Activated naive CD4-positive, alpha-beta T cell treated with anti-CD3 and anti-CD28 coated beads for 36 hours (primary cell): ENCODE data around the gene ETFBKMT. TPM values are rescaled to one million over a fixed set of nuclear protein-coding genes. Genes with fewer than 3 reads are reported as not detected.

Source experiments
- CTCF ChIA-PET: fragments of 350-600 bp; sonication (Branson Sonifier 250); formaldehyde crosslinking; loops from one replicate; lab custom pipeline; 2021; ENCODE audit warnings: antibody characterized with exemption; lab: Charles Lee
- DNase-seq: peaks from one replicate; pipeline ENCODE4 v3.0.0-alpha.2; 2020
- H3K27ac Mint-ChIP-seq: one replicate; pipeline ENCODE4 v1.8.0; 2021; ENCODE audit warnings: mild to moderate bottlenecking, mixed read lengths
- H3K27me3 Mint-ChIP-seq: one replicate; pipeline ENCODE4 v1.8.0; 2021; ENCODE audit warnings: low read depth, mixed read lengths
- H3K36me3 Mint-ChIP-seq: one replicate; pipeline ENCODE4 v1.8.0; 2021; ENCODE audit warnings: low read depth, mixed read lengths
- H3K4me1 Mint-ChIP-seq: one replicate; pipeline ENCODE4 v1.8.0; 2021; ENCODE audit warnings: low read depth, mixed read lengths
- H3K4me3 Mint-ChIP-seq: one replicate; pipeline ENCODE4 v1.8.0; 2021; ENCODE audit warnings: mild to moderate bottlenecking, moderate library complexity, mixed read lengths
- H3K9me3 Mint-ChIP-seq: one replicate; pipeline ENCODE4 v1.8.0; 2021; ENCODE audit warnings: mixed read lengths
- intact Hi-C: fragments of 100-400 bp; cut with micrococcal nuclease; formaldehyde crosslinking; loops from one replicate; pipeline ENCODE4 v1.15.1; 2023
- total RNA-seq, 2 experiments: library from RNA; stranded (reverse); gene quantifications; one replicate each; pipeline ENCODE4 v1.2.3, GENCODE V29; 2021

Gene ETFBKMT
- total RNA-seq, 2 experiments from 2014 or later: 0.91 to 1.2 TPM

- Mint-ChIP-seq H3K4me3 (no peak overlapping the region), H3K4me1 (peaks cover 4% of the 10 kb centered on the region), H3K27me3 (no peaks in the 10 kb centered on the region), H3K36me3 (no peaks in the 10 kb centered on the region), H3K27ac (no peak overlapping the region), H3K9me3 (no peaks in the 10 kb centered on the region)
- CTCF ChIA-PET: interaction anchor here (4.1 kb wide), 1 partner anchor 230 kb away, joined by 46 read pairs; no protein-coding TSS in a partner anchor
- DNase-seq: no peak
- intact Hi-C loops: no loop called here
These were observed 26.0 kb upstream of the ETFBKMT start for GRCh38 chr12:31633464-31633863.

DNA sequence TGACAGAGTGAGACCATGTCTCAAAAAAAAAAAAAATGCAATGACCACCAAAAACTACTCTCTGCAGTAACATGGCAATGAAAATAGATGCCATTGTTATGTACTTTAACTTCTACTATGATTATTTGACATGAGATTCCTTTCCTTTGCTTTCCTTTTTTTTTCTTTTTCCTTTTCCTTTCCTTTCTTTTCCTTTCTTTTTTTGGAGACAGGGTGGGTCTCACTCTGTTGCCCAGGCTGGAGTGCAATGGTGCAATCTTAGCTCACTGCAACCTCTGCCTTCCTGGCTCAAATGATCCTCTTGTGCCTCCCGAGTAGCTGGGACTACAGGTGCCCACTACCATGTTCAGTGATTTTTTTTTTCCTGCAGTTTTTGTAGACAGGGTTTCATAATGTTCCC, 24.9 kb upstream of the ETFBKMT start:
- Mint-ChIP-seq H3K27ac (no peak overlapping the region), H3K4me3 (no peak overlapping the region)
- CTCF ChIA-PET: interaction anchor here (0.6 to 4.1 kb wide), 4 partner anchors 160 to 243 kb away, joined by 3 to 46 read pairs (median 5); no protein-coding TSS in a partner anchor

DNA sequence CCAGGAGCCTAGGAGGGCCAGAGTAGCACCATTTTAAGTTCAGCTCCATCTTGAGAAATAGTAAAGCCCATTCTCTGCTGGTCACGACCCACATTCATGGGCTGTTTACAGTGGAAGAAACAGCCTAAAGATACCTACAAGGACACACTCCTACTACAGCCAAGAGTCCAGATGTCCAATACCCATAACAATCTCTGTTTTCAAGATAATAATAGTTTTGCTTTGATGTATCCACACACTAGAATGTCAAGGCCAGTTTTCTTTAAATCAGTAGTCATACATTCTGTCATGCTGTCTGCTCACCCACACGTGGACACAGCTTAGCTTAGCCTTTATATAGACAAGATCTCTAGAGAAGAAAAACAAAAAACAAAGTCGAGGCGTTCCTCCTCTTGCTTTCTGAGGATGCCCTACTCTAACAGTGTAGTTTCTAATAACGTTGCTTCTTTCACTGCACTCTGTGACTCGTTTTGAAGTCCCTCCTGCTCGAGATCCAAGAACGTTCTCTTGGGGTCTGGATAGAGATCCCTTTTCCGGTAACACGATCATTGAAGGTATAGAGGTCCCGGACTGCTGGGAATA, 17.9 kb upstream of the ETFBKMT start:
- Mint-ChIP-seq H3K4me1 (peaks cover under 1% of the 10 kb centered on the region), H3K9me3 (no peaks in the 10 kb centered on the region), H3K4me3 (no peak overlapping the region), H3K36me3 (no peaks in the 10 kb centered on the region), H3K27ac (no peak overlapping the region), H3K27me3 (no peaks in the 10 kb centered on the region)
- no peak for DNase-seq
- intact Hi-C loops: no loop called here
- CTCF ChIA-PET: no interaction called here

More for the DNA sequence above, 24.9 kb upstream of the ETFBKMT start:
- Mint-ChIP-seq H3K4me1 (peaks cover 4% of the 10 kb centered on the region), H3K27me3 (no peaks in the 10 kb centered on the region), H3K36me3 (no peaks in the 10 kb centered on the region), H3K9me3 (no peaks in the 10 kb centered on the region)
- DNase-seq: no peak
- intact Hi-C loops: no loop called here

DNA sequence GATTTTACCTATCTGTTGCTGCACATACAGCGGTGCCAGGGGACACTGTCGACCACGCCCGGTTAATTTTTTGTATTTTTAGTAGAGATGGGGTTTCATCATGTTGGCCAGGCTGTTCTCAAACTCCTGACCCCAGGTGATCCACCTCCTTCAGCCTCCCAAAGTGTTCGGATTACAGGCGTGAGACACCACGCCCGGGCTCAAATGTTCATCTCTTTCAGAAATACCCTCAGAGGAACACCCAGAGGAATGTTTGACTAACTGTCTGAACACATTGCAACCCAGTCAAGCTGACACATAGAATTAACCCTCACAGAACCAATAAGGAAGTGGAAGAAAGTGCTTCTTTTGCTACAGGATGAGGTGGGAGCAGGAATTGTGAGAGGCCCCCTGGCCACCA, 15.0 kb upstream of the ETFBKMT start:
- no peak for DNase-seq
- intact Hi-C loops: no loop called here
- H3K4me3 Mint-ChIP-seq: no peak overlapping the region
- no peak overlapping the region for H3K27ac Mint-ChIP-seq
- CTCF ChIA-PET: interaction anchor here (0.6 kb wide), 1 partner anchor 9 kb away, joined by 3 read pairs; no protein-coding TSS in a partner anchor
- H3K9me3 Mint-ChIP-seq: no peaks in the 10 kb centered on the region
- no peaks in the 10 kb centered on the region for H3K36me3 Mint-ChIP-seq
- H3K4me1 Mint-ChIP-seq: no peaks in the 10 kb centered on the region
- H3K27me3 Mint-ChIP-seq: no peaks in the 10 kb centered on the region

DNA sequence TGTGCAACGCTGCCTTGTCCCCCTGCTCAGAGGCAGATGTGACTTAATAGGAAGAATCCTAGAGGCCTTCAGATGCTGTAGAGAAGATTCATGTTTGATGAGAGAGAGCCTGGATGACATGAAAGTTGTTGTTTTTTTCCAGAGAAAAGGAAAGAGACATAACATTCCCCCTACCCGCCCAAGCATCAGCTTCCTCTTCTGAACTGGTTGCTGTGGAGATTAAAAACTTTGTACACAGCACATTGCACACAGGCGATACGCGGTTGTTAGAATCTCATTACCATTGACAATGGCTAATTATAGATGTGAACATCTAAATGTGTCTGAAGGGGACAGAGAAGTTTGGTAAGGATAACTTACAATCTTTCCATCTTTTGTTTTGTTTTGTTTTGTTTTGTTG, 13.6 kb upstream of the ETFBKMT start:
- CTCF ChIA-PET: interaction anchor here (0.6 to 1.2 kb wide), 2 partner anchors 10 to 54 kb away, joined by 4 to 5 read pairs; no protein-coding TSS in a partner anchor

DNA sequence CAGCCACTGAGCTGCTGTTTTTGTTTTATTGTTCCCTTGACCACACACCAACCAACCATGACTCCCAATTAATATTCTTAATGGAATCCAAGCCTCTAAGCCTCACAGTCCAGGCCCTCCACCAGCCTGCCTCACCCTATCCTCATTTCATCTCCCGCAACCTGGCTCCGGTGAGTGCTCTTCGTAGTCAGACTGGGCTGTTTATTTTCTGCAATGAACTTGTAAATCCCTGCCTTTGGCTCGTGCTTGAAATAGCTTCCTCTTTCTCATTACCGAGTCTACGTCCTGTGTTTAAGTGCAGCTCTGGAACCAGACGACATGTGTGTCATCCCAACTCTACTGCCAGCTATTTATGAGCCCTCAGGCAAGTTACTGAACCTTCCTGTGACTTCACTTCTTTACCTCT, 12.4 kb upstream of the ETFBKMT start:
- DNase-seq: no peak
- H3K27ac Mint-ChIP-seq: no peak overlapping the region
- no peak overlapping the region for H3K4me3 Mint-ChIP-seq
- CTCF ChIA-PET: interaction anchor here (1.1 to 1.2 kb wide), 2 partner anchors 9 to 11 kb away, joined by 4 to 6 read pairs; no protein-coding TSS in a partner anchor
- H3K9me3 Mint-ChIP-seq: no peaks in the 10 kb centered on the region
- no peaks in the 10 kb centered on the region for H3K27me3 Mint-ChIP-seq
- no peaks in the 10 kb centered on the region for H3K36me3 Mint-ChIP-seq
- no peaks in the 10 kb centered on the region for H3K4me1 Mint-ChIP-seq
- intact Hi-C loops: no loop called here

More for the DNA sequence above, 13.6 kb upstream of the ETFBKMT start:
- H3K27me3 Mint-ChIP-seq: no peaks in the 10 kb centered on the region
- H3K4me3 Mint-ChIP-seq: no peak overlapping the region
- no peaks in the 10 kb centered on the region for H3K9me3 Mint-ChIP-seq
- no peak overlapping the region for H3K27ac Mint-ChIP-seq
- H3K36me3 Mint-ChIP-seq: no peaks in the 10 kb centered on the region
- H3K4me1 Mint-ChIP-seq: no peaks in the 10 kb centered on the region
- DNase-seq: no peak
- intact Hi-C loops: no loop called here

- no peak overlapping the region for H3K4me3 Mint-ChIP-seq
- no peak overlapping the region for H3K27ac Mint-ChIP-seq
- CTCF ChIA-PET: interaction anchor here (0.6 kb wide), 1 partner anchor 648 kb away, joined by 5 read pairs; no protein-coding TSS in a partner anchor
- no peaks in the 10 kb centered on the region for H3K27me3 Mint-ChIP-seq
- intact Hi-C loops: loop anchor here (5.0 kb wide), 1 partner anchor 806 kb away; no protein-coding TSS in a partner anchor
- no peaks in the 10 kb centered on the region for H3K36me3 Mint-ChIP-seq
- no peaks in the 10 kb centered on the region for H3K9me3 Mint-ChIP-seq
- DNase-seq: no peak
- H3K4me1 Mint-ChIP-seq: peaks cover 10% of the 10 kb centered on the region
These were observed 8.6 kb upstream of the ETFBKMT start for GRCh38 chr12:31650918-31651317.

- no peak for DNase-seq
- no peak overlapping the region for H3K4me3 Mint-ChIP-seq
- H3K4me1 Mint-ChIP-seq: peaks cover 10% of the 10 kb centered on the region
- no peak overlapping the region for H3K27ac Mint-ChIP-seq
- H3K27me3 Mint-ChIP-seq: no peaks in the 10 kb centered on the region
- no peaks in the 10 kb centered on the region for H3K9me3 Mint-ChIP-seq
- H3K36me3 Mint-ChIP-seq: no peaks in the 10 kb centered on the region
- intact Hi-C loops: loop anchor here (5.0 kb wide), 1 partner anchor 805 kb away; no protein-coding TSS in a partner anchor
- CTCF ChIA-PET: interaction anchor here (1.2 to 2.9 kb wide), 10 partner anchors 29 to 683 kb away, joined by 3 to 25 read pairs (median 6); no protein-coding TSS in a partner anchor
These were observed 7.5 kb upstream of the ETFBKMT start for GRCh38 chr12:31651893-31652521.

DNA sequence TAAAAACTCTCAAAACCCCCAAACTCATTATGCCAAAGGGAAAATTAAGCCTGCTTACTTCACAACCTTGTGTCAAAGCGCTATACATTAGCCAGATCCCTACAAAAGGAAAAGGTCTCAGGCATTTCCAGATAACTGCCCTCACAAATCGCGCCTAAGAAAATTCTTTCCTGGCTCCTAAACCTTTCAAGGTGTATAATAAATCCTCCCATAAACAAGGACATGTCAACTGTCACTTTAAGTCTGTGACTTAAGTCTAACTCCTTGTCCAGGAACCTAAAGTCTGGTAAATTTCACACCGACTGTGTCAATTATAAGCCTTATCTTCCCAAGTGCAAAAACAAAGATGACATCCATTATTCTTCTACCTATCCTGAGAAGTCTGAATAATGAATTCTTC, 4.3 kb upstream of the ETFBKMT start:
- CTCF ChIA-PET: no interaction called here
- H3K36me3 Mint-ChIP-seq: no peaks in the 10 kb centered on the region
- no peaks in the 10 kb centered on the region for H3K27me3 Mint-ChIP-seq
- H3K4me1 Mint-ChIP-seq: peaks cover 18% of the 10 kb centered on the region
- intact Hi-C loops: loop anchor here (5.0 kb wide), 1 partner anchor 947 kb away; no protein-coding TSS in a partner anchor
- H3K4me3 Mint-ChIP-seq: no peak overlapping the region
- no peak overlapping the region for H3K27ac Mint-ChIP-seq
- DNase-seq: no peak
- no peaks in the 10 kb centered on the region for H3K9me3 Mint-ChIP-seq

DNA sequence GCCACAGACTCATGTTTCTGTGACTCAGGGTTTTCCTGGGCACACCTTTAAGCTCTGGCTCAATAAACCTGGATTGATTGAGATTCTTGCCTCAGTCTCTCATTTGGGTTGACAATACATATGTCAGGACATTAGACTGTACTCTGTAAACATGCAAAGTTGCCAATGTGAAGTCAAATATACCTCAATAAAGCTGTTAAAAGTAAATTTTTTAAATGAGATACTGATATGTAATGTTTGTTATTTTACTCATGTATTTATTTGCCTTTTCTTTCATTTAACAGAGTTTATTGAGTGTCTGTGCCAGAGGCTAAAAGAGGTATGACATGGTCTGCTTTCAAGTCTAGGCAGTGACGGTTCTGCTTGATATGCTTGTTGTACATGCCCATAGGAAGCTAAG, 3.7 kb upstream of the ETFBKMT start:
- no peaks in the 10 kb centered on the region for H3K36me3 Mint-ChIP-seq
- no peak overlapping the region for H3K27ac Mint-ChIP-seq
- intact Hi-C loops: loop anchor here (5.0 kb wide), 1 partner anchor 947 kb away; no protein-coding TSS in a partner anchor
- no peaks in the 10 kb centered on the region for H3K9me3 Mint-ChIP-seq
- CTCF ChIA-PET: interaction anchor here (0.6 kb wide), 2 partner anchors 152 to 153 kb away, joined by 3 read pairs; no protein-coding TSS in a partner anchor
- no peak overlapping the region for H3K4me3 Mint-ChIP-seq
- no peaks in the 10 kb centered on the region for H3K27me3 Mint-ChIP-seq
- peaks cover 18% of the 10 kb centered on the region for H3K4me1 Mint-ChIP-seq
- no peak for DNase-seq

- H3K36me3 Mint-ChIP-seq: no peaks in the 10 kb centered on the region
- CTCF ChIA-PET: interaction anchor here (0.6 to 1.6 kb wide), 5 partner anchors 23 to 653 kb away, joined by 3 to 4 read pairs (median 3); no protein-coding TSS in a partner anchor
- DNase-seq: no peak
- intact Hi-C loops: loop anchor here (1.0 to 5.0 kb wide), 15 partner anchors 24 to 1021 kb away; partner anchors contain the start of genes AMN1, DNM1L, FGD4 and RESF1
- no peaks in the 10 kb centered on the region for H3K27me3 Mint-ChIP-seq
- peaks cover 11% of the 10 kb centered on the region for H3K4me1 Mint-ChIP-seq
- H3K27ac Mint-ChIP-seq: peak overlapping the region; percentile 98
- H3K4me3 Mint-ChIP-seq: peak overlapping the region; percentile 94
- H3K9me3 Mint-ChIP-seq: no peaks in the 10 kb centered on the region
These were observed 909 bp upstream of the ETFBKMT start for GRCh38 chr12:31658471-31659086.
